H1 (cell line): ENCODE data around the gene DOLK. TPM values are rescaled to one million over a fixed set of nuclear protein-coding genes. Genes with fewer than 3 reads are reported as not detected.

ENCODE experiments used
- CBX5 ChIP-seq: fragments of 300-800, 300-1000 bp; sonication (generic); IDR thresholded peaks from 2 replicates; pipeline ENCODE4 v1.7.1; 2016; ENCODE audit warnings: antibody characterized with exemption, low read length, low read depth
- CBX8 ChIP-seq: fragments of 300-800, 300-1000 bp; sonication (generic); IDR thresholded peaks from 2 replicates; pipeline ENCODE4 v1.7.1; 2016; ENCODE audit warnings: low read depth, low read length, borderline replicate concordance
- CEBPB ChIP-seq: IDR thresholded peaks from 2 replicates; pipeline ENCODE4 v1.6.1; 2012; ENCODE audit warnings: low read depth, low read length
- E2F6 ChIP-seq: IDR thresholded peaks from 2 replicates; pipeline ENCODE4 v1.6.1; 2012; ENCODE audit warnings: inconsistent platforms
- EP300 ChIP-seq, 2 experiments: IDR thresholded peaks; 1 replicate in 1 of 2; 2 replicates in 1 of 2; pipeline ENCODE4 v1.6.1; 2011 to 2012; ENCODE audit warnings: low read depth in 2 of 2, low read length in 2 of 2, mild to moderate bottlenecking in 2 of 2, borderline replicate concordance in 1 of 2, inconsistent platforms in 1 of 2, moderate library complexity in 1 of 2
- FOSL1 ChIP-seq: IDR thresholded peaks from 2 replicates; pipeline ENCODE4 v1.6.1; 2011; ENCODE audit warnings: mild to moderate bottlenecking, low read depth, low read length, moderate library complexity; ENCODE audit not compliant: insufficient read depth
- JUND ChIP-seq: IDR thresholded peaks from 2 replicates; pipeline ENCODE4 v1.6.1; 2011; ENCODE audit warnings: mild to moderate bottlenecking, improper control_type of control experiment, low read length
- KDM5A ChIP-seq: fragments of 200-600 bp; IDR thresholded peaks from 2 replicates; pipeline ENCODE4 v1.7.1; 2012; ENCODE audit warnings: mild to moderate bottlenecking, low read length, inconsistent platforms, mixed read lengths
- POU5F1 ChIP-seq: IDR thresholded peaks from 2 replicates; pipeline ENCODE4 v1.6.1; 2011; ENCODE audit warnings: low read depth, mild to moderate bottlenecking, low read length, moderate library complexity
- RAD21 ChIP-seq, 2 experiments: IDR thresholded peaks in 1 of 2; conservative IDR thresholded peaks in 1 of 2; 2 replicates each; pipeline ENCODE4 v1.6.1; 2011; ENCODE audit warnings: low read depth in 2 of 2, low read length in 2 of 2, improper control_type of control experiment in 1 of 2, inconsistent platforms in 1 of 2, mild to moderate bottlenecking in 1 of 2, moderate library complexity in 1 of 2
- SIX5 ChIP-seq: IDR thresholded peaks from 2 replicates; pipeline ENCODE4 v1.6.1; 2011; ENCODE audit warnings: mild to moderate bottlenecking, low read depth, low read length
- SP4 ChIP-seq: IDR thresholded peaks from 2 replicates; pipeline ENCODE4 v1.6.1; 2012; ENCODE audit warnings: low read length, inconsistent platforms
- YY1 ChIP-seq: IDR thresholded peaks from 2 replicates; pipeline ENCODE4 v1.6.1; 2011; ENCODE audit warnings: low read depth, mild to moderate bottlenecking, low read length
- ZNF274 ChIP-seq: IDR thresholded peaks from 2 replicates; pipeline ENCODE4 v1.7.0; 2012; ENCODE audit warnings: low read length, borderline replicate concordance; ENCODE audit errors: extremely low read depth
- polyA plus RNA-seq, 7 experiments: library from polyadenylated mRNA; depleted of rRNA in 3 of 7; stranded (reverse) in 5 of 7; unstranded in 2 of 7; fragments of >200 nt in 5 of 7; fragments of 200-250 nt in 2 of 7; gene quantifications; 1 replicate in 5 of 7; 2 replicates in 1 of 7; 4 replicates in 1 of 7; pipeline versions ENCODE4 v1.2.1 to v1.2.3, GENCODE V29; 2011 to 2013; ENCODE audit warnings: missing spikeins in 2 of 7, mixed read lengths in 2 of 7
- total RNA-seq: library from RNA; stranded (reverse); fragmentation: NEBNext Ultra II Directional; extraction: Animal tissue kit (Norgen Biotek cat#: 25700); gene quantifications from 2 replicates; pipeline ENCODE4 v1.2.1, GENCODE V29; 2021

The DOLK gene
- total and polyA plus RNA-seq, 2 of the 8 experiments (the other 6 are each of a cell fraction or from before 2014, with no cell fraction given), result 17.2 to 44.3 TPM

GRCh38 chr9:128947527-128948301, at the start of gene DOLK, which contains the start of gene NUP188 (continued):
- TF ChIP-seq FOSL1, result peak; percentile 51; the same call in 1 of the 2 replicates
- no peak for TF ChIP-seq JUND
- 0 out of 3 replicates have a peak, but pooled peaks of 1 of the 2 experiments have one; percentile 31 for TF ChIP-seq EP300 (IDR thresholded peaks at IDR 0.05; ENCODE audit: borderline replicate concordance in 1 of 2, low read depth in 2 of 2, low read length in 2 of 2)
- TF ChIP-seq CBX5, result no peak
- no peak for TF ChIP-seq SIX5
- no peak for TF ChIP-seq CBX8
- 0 out of 2 replicates have a peak, but pooled peaks have one; percentile 83 for TF ChIP-seq KDM5A
- TF ChIP-seq RAD21 (IDR thresholded peaks at IDR 0.05 in 1 of 2, conservative IDR thresholded peaks at IDR 0.05 in 1 of 2; ENCODE audit: low read depth in 2 of 2, low read length in 2 of 2), result no peak
- TF ChIP-seq E2F6, result peak; percentile 7
- TF ChIP-seq YY1, result peak; percentile 98
- peak; percentile 88 for TF ChIP-seq SP4
- TF ChIP-seq CEBPB, result no peak
- no peak for TF ChIP-seq ZNF274
- TF ChIP-seq POU5F1, result no peak
